K562 treated with DMSO at 1 percent for 12 hours (cell line): ENCODE measurements around the gene CCDC148. TPM values are rescaled to one million over a fixed set of nuclear protein-coding genes. Genes with fewer than 3 reads are reported as not detected.

Source experiments
- total RNA-seq: library from RNA; unstranded; fragments of 300-600 nt; gene quantifications from 2 replicates; pipeline ENCODE4 v1.2.3, GENCODE V29; 2022; ENCODE audit not compliant: insufficient read depth

CCDC148 gene
- 0.53 and 1.00 TPM in 2 replicates for total RNA-seq

GRCh38 chr2:158456309-158457066, at the start of gene CCDC148, which contains the start of gene PKP4:
CCDC148 (minus strand) TSS chr2:158456753; CDS start chr2:158456439, 314 bp downstream.
PKP4 (plus strand) TSS chr2:158456952; CDS start chr2:158533185, 76,233 bp downstream.

Other genes with a start within 250 kb of the CCDC148 start
- 17.6 and 59.4 TPM in 2 replicates for gene PKP4, start 199 bp upstream of the CCDC148 start, total RNA-seq